PC-3 (cell line): ENCODE results near the gene KIAA1328. TPM values are rescaled to one million over a fixed set of nuclear protein-coding genes. Genes with fewer than 3 reads are reported as not detected.
A peak's percentile ranks its signal among the peaks of the same experiment; 100 is the strongest.

Experiments used
- ATAC-seq: fragments of 200-7000 bp; cut with Tn5 transposase; 2 replicates; pipeline ENCODE4 v1.9.1; 2020; ENCODE audit warnings: mild to moderate bottlenecking, moderate library complexity
- BruUV-seq: library from RNA; stranded (reverse); fragments of 400-500 nt; replicated peaks from 2 replicates; lab custom pipeline; 2021; lab: Mats Ljungman, UMichigan
- CTCF ChIA-PET: fragments of 300-600 bp; sonication (Branson Sonifier 250); formaldehyde crosslinking; loops from one replicate; lab custom pipeline; 2022; ENCODE audit warnings: antibody characterized with exemption; lab: Charles Lee
- POLR2A ChIA-PET: fragments of 300-600 bp; sonication (Branson Sonifier 250); formaldehyde crosslinking; loops from one replicate; lab custom pipeline; 2022; ENCODE audit warnings: antibody characterized with exemption; ENCODE audit not compliant: unreplicated experiment; lab: Charles Lee
- DNase-seq: peaks from one replicate; pipeline ENCODE4 v3.0.0-alpha.2; 2015
- H2AFZ ChIP-seq: fragments of 300-600 bp; sonication (generic); 2 replicates; pipeline ENCODE4 v1.6.0; 2016; ENCODE audit warnings: antibody characterized with exemption, low read length
- H3F3A ChIP-seq: fragments of 300-600 bp; sonication (generic); one replicate; pipeline ENCODE4 v1.6.0; 2017; ENCODE audit warnings: antibody characterized with exemption, low read length, control low read depth, mild to moderate bottlenecking; ENCODE audit not compliant: unreplicated experiment
- H3K27ac ChIP-seq: fragments of 300-600 bp; sonication (generic); 2 replicates; pipeline ENCODE4 v1.5.1; 2016; ENCODE audit warnings: mild to moderate bottlenecking, low read length
- H3K27me3 ChIP-seq: fragments of 300-600 bp; sonication (generic); 2 replicates; pipeline ENCODE4 v1.6.1; 2016; ENCODE audit warnings: low read length, mixed read lengths
- H3K36me3 ChIP-seq: fragments of 300-600 bp; sonication (generic); 2 replicates; pipeline ENCODE4 v1.6.1; 2016; ENCODE audit warnings: low read depth, mixed run types, low read length, mixed read lengths
- H3K4me1 ChIP-seq: fragments of 300-600 bp; sonication (generic); 2 replicates; pipeline ENCODE4 v1.5.1; 2016; ENCODE audit warnings: low read length; ENCODE audit not compliant: insufficient read depth
- H3K4me2 ChIP-seq: fragments of 300-600 bp; sonication (generic); 2 replicates; pipeline ENCODE4 v1.6.0; 2016; ENCODE audit warnings: low read length
- H3K4me3 ChIP-seq: fragments of 300-600 bp; sonication (generic); 2 replicates; pipeline ENCODE4 v1.5.1; 2016; ENCODE audit warnings: mild to moderate bottlenecking, low read length, mixed read lengths
- H3K79me2 ChIP-seq: fragments of 300-600 bp; sonication (generic); 2 replicates; pipeline ENCODE4 v1.6.1; 2017; ENCODE audit warnings: low read length, mixed read lengths
- H3K9ac ChIP-seq: fragments of 300-600 bp; sonication (generic); 2 replicates; pipeline ENCODE4 v1.6.0; 2016; ENCODE audit warnings: mild to moderate bottlenecking, low read length
- H3K9me2 ChIP-seq: fragments of 300-600 bp; sonication (generic); replicated peaks from 2 replicates; pipeline ENCODE4 v1.6.1; 2016; ENCODE audit warnings: mixed run types, low read length, mixed read lengths
- H3K9me3 ChIP-seq: fragments of 300-600 bp; sonication (generic); 2 replicates; pipeline ENCODE4 v1.6.1; 2016; ENCODE audit warnings: low read length, mixed read lengths
- H4K20me1 ChIP-seq: fragments of 300-600 bp; sonication (generic); 2 replicates; pipeline ENCODE4 v1.6.1; 2016; ENCODE audit warnings: low read length, mixed read lengths
- EZH2 ChIP-seq: fragments of 300-600 bp; sonication (generic); IDR thresholded peaks from one replicate; pipeline ENCODE4 v1.6.1; 2017; ENCODE audit warnings: antibody characterized with exemption, mild to moderate bottlenecking, low read length; ENCODE audit not compliant: unreplicated experiment
- EZH2phosphoT487 ChIP-seq: fragments of 300-600 bp; sonication (generic); IDR thresholded peaks from 2 replicates; pipeline ENCODE4 v1.6.1; 2018; ENCODE audit warnings: mild to moderate bottlenecking, antibody characterized with exemption, low read length, borderline replicate concordance
- intact Hi-C: fragments of 100-400 bp; cut with micrococcal nuclease; formaldehyde crosslinking; loops from 2 replicates; pipeline ENCODE4 v1.9.0; 2023
- total RNA-seq: library from RNA; depleted of rRNA; stranded (reverse); fragments of >200 nt; gene quantifications from 2 replicates; pipeline ENCODE4 v1.2.3, GENCODE V29; 2014
- TF ChIP-seq, protein P1 (sequence below): fragments of 300-600 bp; sonication (generic); conservative IDR thresholded peaks from 2 replicates; pipeline ENCODE4 v1.5.1; 2017; ENCODE audit warnings: antibody characterized with exemption, low read depth, mild to moderate bottlenecking, low read length

Gene KIAA1328
- total RNA-seq, 1 experiment from 2014 or later, result 4.4 TPM

DNA sequence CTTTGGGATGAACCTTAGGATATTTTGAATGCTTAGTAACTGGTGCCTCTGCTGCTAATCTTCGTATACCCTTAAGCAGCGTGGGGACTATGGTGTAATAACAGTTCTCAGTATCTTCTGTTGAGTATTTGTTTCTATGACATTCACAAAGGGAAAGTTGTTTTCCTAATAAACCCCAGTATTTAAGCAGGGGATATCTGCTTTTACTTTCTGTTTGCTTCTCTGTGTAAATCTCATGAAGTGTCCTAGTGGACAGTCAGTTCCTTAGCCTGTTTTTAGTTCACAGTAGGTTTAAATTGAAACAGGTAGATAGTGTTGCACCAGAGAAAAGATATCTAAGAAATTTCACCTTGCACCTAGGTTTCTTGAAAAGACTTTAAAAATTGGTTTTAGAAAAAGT lies 14.9 kb downstream of the KIAA1328 start:
- no peak for DNase-seq
- ChIA-PET CTCF (no interaction called here), POLR2A (no interaction called here)
- H3K4me2 ChIP-seq, result no peak overlapping the region
- no peak overlapping the region for H3K27ac ChIP-seq
- no peak for ATAC-seq
- no peak for TF ChIP-seq EZH2
- H3K79me2 ChIP-seq, result no peaks in the 10 kb centered on the region
- no peak overlapping the region for H3K4me3 ChIP-seq
- no peaks in the 10 kb centered on the region for H4K20me1 ChIP-seq
- no peak overlapping the region for H2AFZ ChIP-seq
- no peaks in the 10 kb centered on the region for H3K4me1 ChIP-seq
- H3K9ac ChIP-seq, result no peak overlapping the region
- no peaks in the 10 kb centered on the region for H3K9me2 ChIP-seq
- H3K36me3 ChIP-seq, result no peaks in the 10 kb centered on the region
- intact Hi-C loops, result no loop called here
- no peaks in the 10 kb centered on the region for H3K27me3 ChIP-seq
- no peaks in the 10 kb centered on the region for H3K9me3 ChIP-seq
- no peaks in the 10 kb centered on the region for H3F3A ChIP-seq
- no TSS peak for BruUV-seq

DNA sequence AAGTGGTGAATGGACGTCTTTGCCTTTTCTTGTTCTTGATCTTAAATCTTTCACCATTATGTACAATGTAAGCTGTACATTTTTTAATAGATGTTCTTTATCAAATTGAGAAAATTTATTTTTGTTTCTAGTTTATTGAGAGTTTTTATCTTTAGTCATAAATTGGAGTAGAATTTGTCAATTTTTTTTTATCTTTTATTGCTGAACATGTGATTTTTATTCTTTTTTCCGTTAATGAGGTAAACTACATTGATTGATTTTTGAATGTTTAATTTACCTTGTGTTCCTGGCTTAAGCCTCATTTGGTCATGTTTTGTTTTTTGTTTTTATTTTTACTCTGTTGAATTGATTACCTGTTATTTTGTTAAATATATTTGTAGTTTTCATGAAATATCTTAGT lies 19.7 kb downstream of the KIAA1328 start:
- H3K27ac ChIP-seq, result no peak overlapping the region
- BruUV-seq, result no TSS peak
- peaks cover 5% of the 10 kb centered on the region for H3K4me1 ChIP-seq
- H3K36me3 ChIP-seq, result no peaks in the 10 kb centered on the region
- no peaks in the 10 kb centered on the region for H4K20me1 ChIP-seq
- H3K9me2 ChIP-seq, result no peaks in the 10 kb centered on the region
- intact Hi-C loops, result no loop called here
- no peaks in the 10 kb centered on the region for H3K9me3 ChIP-seq
- POLR2A ChIA-PET, result no interaction called here
- DNase-seq (no peak), ATAC-seq (no peak)
- TF ChIP-seq EZH2phosphoT487 (no peak), EZH2 (no peak)
- TF ChIP-seq, protein P1, sequence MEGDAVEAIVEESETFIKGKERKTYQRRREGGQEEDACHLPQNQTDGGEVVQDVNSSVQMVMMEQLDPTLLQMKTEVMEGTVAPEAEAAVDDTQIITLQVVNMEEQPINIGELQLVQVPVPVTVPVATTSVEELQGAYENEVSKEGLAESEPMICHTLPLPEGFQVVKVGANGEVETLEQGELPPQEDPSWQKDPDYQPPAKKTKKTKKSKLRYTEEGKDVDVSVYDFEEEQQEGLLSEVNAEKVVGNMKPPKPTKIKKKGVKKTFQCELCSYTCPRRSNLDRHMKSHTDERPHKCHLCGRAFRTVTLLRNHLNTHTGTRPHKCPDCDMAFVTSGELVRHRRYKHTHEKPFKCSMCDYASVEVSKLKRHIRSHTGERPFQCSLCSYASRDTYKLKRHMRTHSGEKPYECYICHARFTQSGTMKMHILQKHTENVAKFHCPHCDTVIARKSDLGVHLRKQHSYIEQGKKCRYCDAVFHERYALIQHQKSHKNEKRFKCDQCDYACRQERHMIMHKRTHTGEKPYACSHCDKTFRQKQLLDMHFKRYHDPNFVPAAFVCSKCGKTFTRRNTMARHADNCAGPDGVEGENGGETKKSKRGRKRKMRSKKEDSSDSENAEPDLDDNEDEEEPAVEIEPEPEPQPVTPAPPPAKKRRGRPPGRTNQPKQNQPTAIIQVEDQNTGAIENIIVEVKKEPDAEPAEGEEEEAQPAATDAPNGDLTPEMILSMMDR, result no peak
- no peak overlapping the region for H2AFZ ChIP-seq
- CTCF ChIA-PET, result no interaction called here
- no peaks in the 10 kb centered on the region for H3K27me3 ChIP-seq
- no peak overlapping the region for H3K4me2 ChIP-seq
- no peaks in the 10 kb centered on the region for H3K79me2 ChIP-seq
- H3K9ac ChIP-seq, result no peak overlapping the region
- H3F3A ChIP-seq, result no peaks in the 10 kb centered on the region
- no peak overlapping the region for H3K4me3 ChIP-seq

DNA sequence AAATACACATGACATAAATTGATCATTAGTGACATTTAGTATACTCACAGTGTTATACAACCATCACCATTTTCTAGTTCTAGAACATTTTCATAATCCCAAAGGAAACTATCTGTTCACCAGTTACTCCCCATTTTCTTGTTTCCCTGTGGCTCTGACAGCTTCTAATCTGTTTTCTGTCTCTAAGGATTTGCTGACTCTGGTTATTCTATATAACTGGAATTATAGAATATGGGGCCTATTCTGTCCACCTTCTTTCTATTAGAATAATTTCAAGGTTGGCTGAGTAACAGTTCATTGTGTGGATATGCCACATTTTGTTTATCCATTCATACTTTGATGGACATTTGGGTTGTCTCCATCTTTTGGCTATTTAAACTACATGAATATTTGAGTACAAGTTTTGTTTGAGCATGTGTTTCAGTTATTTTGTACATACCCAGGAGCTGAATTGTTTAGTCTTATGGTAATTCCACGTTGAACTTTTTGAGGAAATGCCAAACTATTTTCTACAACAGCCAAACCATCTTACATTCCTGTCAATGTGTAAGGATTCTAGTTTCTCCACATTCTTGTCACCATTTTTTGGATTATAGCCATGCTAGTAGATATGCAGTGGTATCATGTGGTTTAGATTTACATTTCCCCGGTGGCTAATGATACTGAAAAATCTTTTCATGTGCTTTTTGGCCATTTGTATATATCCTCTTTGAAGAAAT lies 20.5 kb downstream of the KIAA1328 start:
- ChIA-PET POLR2A (no interaction called here), CTCF (no interaction called here)
- Histone ChIP-seq H4K20me1 (no peaks in the 10 kb centered on the region), H3K9me3 (no peaks in the 10 kb centered on the region), H2AFZ (no peak overlapping the region), H3K4me1 (peaks cover 5% of the 10 kb centered on the region), H3F3A (no peaks in the 10 kb centered on the region), H3K27me3 (no peaks in the 10 kb centered on the region), H3K4me2 (no peak overlapping the region), H3K9me2 (no peaks in the 10 kb centered on the region), H3K36me3 (no peaks in the 10 kb centered on the region), H3K4me3 (no peak overlapping the region), H3K9ac (no peak overlapping the region), H3K79me2 (no peaks in the 10 kb centered on the region), H3K27ac (no peak overlapping the region)
- intact Hi-C loops, result no loop called here
- DNase-seq, result peak; percentile 1
- BruUV-seq, result no TSS peak
- no peak for TF ChIP-seq EZH2phosphoT487
- TF ChIP-seq, protein P1, result no peak
- no peak for TF ChIP-seq EZH2
- ATAC-seq, result no peak
